ENCODE data around the gene RPL36AL. TPM values are rescaled to one million over a fixed set of nuclear protein-coding genes. Genes with fewer than 3 reads are reported as not detected.

Gene RPL36AL
- total RNA-seq, 1 donor from 2014 or later: 149 TPM

- TF ChIP-seq, protein P1, sequence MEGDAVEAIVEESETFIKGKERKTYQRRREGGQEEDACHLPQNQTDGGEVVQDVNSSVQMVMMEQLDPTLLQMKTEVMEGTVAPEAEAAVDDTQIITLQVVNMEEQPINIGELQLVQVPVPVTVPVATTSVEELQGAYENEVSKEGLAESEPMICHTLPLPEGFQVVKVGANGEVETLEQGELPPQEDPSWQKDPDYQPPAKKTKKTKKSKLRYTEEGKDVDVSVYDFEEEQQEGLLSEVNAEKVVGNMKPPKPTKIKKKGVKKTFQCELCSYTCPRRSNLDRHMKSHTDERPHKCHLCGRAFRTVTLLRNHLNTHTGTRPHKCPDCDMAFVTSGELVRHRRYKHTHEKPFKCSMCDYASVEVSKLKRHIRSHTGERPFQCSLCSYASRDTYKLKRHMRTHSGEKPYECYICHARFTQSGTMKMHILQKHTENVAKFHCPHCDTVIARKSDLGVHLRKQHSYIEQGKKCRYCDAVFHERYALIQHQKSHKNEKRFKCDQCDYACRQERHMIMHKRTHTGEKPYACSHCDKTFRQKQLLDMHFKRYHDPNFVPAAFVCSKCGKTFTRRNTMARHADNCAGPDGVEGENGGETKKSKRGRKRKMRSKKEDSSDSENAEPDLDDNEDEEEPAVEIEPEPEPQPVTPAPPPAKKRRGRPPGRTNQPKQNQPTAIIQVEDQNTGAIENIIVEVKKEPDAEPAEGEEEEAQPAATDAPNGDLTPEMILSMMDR (IDR thresholded peaks at IDR 0.05; ENCODE audit: unreplicated experiment): no peak
- no peak for DNase-seq (ENCODE audit: low spot score in 2 of 2, unreplicated experiment in 2 of 2)
- peaks cover 26% of the 10 kb centered on the region for H3K4me1 Mint-ChIP-seq
- no peaks in the 10 kb centered on the region for H3K27me3 Mint-ChIP-seq (ENCODE audit: low read depth)
- H3K36me3 Mint-ChIP-seq: peaks cover 18% of the 10 kb centered on the region
- no peaks in the 10 kb centered on the region for H3K9me3 Mint-ChIP-seq
- H3K4me3 Mint-ChIP-seq: peak overlapping the region; percentile 86
- H3K27ac Mint-ChIP-seq: peak overlapping the region; percentile 78
Measured at GRCh38 chr14:49584058-49584457, 36.4 kb downstream of the RPL36AL start.

DNA sequence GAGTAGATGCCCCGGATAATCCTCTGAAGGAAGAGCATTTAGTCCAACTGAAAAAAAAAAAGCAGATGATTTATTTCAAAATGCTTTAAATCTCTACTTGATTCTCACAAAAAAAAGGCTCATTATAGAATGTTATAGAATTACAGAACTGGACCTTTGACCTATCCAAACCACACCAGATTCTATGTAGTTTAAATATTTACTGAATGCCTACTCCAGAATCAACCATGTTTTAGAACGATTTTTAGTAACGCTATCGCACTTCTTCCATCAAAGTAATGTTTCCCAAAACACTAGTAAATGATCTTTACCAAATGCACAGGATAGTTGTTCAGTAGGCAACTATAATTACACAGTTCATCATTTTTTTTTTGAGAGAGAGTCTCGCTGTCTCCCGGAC lies 36.8 kb downstream of the RPL36AL start:
- DNase-seq (ENCODE audit: low spot score in 2 of 2, unreplicated experiment in 2 of 2): no peak
- H3K4me1 Mint-ChIP-seq: peaks cover 26% of the 10 kb centered on the region
- peak overlapping the region; percentile 86 for H3K4me3 Mint-ChIP-seq
- no peaks in the 10 kb centered on the region for H3K27me3 Mint-ChIP-seq (ENCODE audit: low read depth)
- H3K36me3 Mint-ChIP-seq: peaks cover 18% of the 10 kb centered on the region
- H3K9me3 Mint-ChIP-seq: no peaks in the 10 kb centered on the region
- H3K27ac Mint-ChIP-seq: peak overlapping the region; percentile 74
- TF ChIP-seq, protein P1 (IDR thresholded peaks at IDR 0.05; ENCODE audit: unreplicated experiment): no peak

DNA sequence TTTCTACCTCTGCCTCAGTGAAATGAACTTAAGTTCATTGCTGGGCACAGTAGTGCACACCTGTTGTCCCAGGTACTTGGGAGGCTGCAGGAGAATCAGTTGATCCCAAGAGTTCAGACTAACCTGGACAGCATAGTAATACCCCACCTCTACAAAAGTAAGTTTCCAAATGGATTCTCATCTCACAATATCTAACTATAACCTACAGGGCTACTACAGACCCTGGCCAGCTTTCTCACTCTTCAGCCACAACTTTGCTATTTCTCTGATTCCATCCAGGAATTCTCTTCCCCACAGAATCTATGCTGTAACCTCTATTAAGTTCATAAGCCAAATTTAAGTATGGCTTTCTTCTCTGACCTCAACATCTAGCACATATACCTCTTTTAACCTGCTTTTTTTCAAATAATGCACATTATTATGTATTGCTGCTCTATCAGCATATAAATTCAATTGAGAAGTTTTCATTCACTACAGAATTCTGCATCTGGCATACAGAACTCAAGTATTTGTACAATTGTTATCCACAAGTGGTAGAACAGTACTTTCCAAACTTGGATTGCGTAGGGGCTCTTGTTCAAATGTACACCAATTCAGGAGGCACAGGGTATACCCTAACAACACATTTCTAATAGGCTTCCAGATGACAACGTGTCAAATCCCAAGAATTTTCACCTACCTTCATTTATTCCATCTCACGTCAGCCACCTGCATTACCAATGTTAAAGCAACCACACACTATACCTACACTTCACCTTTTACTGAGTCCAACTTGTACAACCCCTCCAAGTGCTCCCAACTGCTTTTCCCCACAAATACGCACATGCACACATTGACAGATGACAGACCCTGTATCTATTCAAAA lies 38.1 kb downstream of the RPL36AL start:
- TF ChIP-seq, protein P1 (IDR thresholded peaks at IDR 0.05; ENCODE audit: unreplicated experiment): no peak
- Mint-ChIP-seq H3K9me3 (no peaks in the 10 kb centered on the region), H3K27me3 (ENCODE audit: low read depth) (no peaks in the 10 kb centered on the region), H3K36me3 (peaks cover 25% of the 10 kb centered on the region), H3K4me1 (peaks cover 26% of the 10 kb centered on the region), H3K4me3 (no peak overlapping the region), H3K27ac (no peak overlapping the region)
- no peak for DNase-seq (ENCODE audit: low spot score in 2 of 2, unreplicated experiment in 2 of 2)

- peaks cover 31% of the 10 kb centered on the region for H3K36me3 Mint-ChIP-seq
- no peak for DNase-seq (ENCODE audit: low spot score in 2 of 2, unreplicated experiment in 2 of 2)
- TF ChIP-seq, protein P1 (IDR thresholded peaks at IDR 0.05; ENCODE audit: unreplicated experiment): no peak
- no peaks in the 10 kb centered on the region for H3K27me3 Mint-ChIP-seq (ENCODE audit: low read depth)
- peaks cover 26% of the 10 kb centered on the region for H3K4me1 Mint-ChIP-seq
- H3K9me3 Mint-ChIP-seq: no peaks in the 10 kb centered on the region
- peak overlapping the region; percentile 52 for H3K27ac Mint-ChIP-seq
- no peak overlapping the region for H3K4me3 Mint-ChIP-seq
Measured at GRCh38 chr14:49581209-49582112, 39.0 kb downstream of the RPL36AL start.

GRCh38 chr14:49579841-49580240 lies 40.6 kb downstream of the RPL36AL start:
- Mint-ChIP-seq H3K27me3 (ENCODE audit: low read depth) (no peaks in the 10 kb centered on the region), H3K4me1 (peaks cover 22% of the 10 kb centered on the region), H3K9me3 (no peaks in the 10 kb centered on the region), H3K36me3 (peaks cover 31% of the 10 kb centered on the region), H3K27ac (no peak overlapping the region), H3K4me3 (no peak overlapping the region)
- no peak for DNase-seq (ENCODE audit: low spot score in 2 of 2, unreplicated experiment in 2 of 2)
- TF ChIP-seq, protein P1 (IDR thresholded peaks at IDR 0.05; ENCODE audit: unreplicated experiment): no peak

Measured in mesothelial cell of epicardium (in vitro differentiated cells).